Astrocyte of the cerebellum (primary cell): ENCODE results near the gene PLXNB2.

ENCODE experiments used
- DNase-seq: peaks from one replicate; pipeline ENCODE4 v3.0.0-alpha.2; 2011; ENCODE audit warnings: low read depth
- H3K4me3 ChIP-seq: 2 replicates; pipeline ENCODE4 v1.5.1; 2011; ENCODE audit warnings: mild to moderate bottlenecking, low read depth, low read length, moderate library complexity
- in situ Hi-C: cut with HindIII; loops from 2 replicates; pipeline ENCODE4 v1.10.0; 2017; ENCODE audit warnings: low sequenced_read_pairs
- TF ChIP-seq, protein P1 (sequence below): IDR thresholded peaks from 2 replicates; pipeline ENCODE4 v1.5.1; 2012; ENCODE audit warnings: low read length, low read depth, moderate library complexity, mild to moderate bottlenecking; ENCODE audit errors: missing control alignments

Gene PLXNB2

DNA sequence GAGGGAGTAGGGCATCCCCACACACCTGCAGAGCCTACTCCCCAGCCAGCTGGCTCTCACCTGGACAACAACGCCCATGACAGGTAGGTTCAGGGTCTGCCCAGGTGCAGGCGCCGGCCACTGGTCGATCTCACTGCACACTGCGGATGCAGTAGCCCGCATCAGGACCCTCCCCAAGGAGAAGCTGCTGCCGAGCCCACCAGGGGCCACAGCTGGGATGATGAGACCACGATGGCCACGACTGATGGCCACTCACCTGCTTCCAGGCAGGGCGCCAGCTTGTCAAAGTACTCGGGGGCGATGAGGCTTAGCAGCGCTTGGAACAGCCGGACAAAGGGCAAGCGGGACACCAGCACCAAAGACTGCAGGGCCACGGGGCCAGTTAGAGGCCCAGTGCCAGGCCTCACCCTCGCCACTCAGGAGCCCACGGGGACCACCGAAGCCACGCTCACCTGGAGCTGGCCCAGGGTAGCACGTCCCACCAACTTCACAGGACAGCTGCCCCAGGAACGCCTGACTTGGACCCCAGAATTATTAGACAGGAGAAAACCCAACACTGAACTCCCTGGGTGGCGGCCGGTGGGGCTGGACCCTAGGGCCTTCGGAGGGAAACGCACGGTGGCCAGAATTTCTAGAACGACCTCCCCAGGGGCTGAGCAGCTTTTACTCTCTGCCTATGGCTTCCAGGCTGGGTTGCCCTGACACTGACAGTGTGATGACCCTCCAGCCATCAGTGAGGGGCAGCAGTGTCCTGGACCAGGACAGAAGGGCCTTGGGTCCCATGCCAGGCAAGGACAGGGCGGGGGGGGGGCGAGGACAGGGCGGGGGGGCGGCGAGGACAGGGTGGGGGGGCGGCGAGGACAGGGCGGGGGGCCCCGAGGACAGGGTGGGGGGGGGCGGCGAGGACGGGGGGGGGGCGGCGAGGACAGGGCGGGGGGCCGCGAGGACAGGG, 8.9 kb upstream of the PLXNB2 start:
- no peak for DNase-seq
- TF ChIP-seq, protein P1, sequence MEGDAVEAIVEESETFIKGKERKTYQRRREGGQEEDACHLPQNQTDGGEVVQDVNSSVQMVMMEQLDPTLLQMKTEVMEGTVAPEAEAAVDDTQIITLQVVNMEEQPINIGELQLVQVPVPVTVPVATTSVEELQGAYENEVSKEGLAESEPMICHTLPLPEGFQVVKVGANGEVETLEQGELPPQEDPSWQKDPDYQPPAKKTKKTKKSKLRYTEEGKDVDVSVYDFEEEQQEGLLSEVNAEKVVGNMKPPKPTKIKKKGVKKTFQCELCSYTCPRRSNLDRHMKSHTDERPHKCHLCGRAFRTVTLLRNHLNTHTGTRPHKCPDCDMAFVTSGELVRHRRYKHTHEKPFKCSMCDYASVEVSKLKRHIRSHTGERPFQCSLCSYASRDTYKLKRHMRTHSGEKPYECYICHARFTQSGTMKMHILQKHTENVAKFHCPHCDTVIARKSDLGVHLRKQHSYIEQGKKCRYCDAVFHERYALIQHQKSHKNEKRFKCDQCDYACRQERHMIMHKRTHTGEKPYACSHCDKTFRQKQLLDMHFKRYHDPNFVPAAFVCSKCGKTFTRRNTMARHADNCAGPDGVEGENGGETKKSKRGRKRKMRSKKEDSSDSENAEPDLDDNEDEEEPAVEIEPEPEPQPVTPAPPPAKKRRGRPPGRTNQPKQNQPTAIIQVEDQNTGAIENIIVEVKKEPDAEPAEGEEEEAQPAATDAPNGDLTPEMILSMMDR: no peak
- H3K4me3 ChIP-seq: no peak overlapping the region
- in situ Hi-C loops: no loop called here

GRCh38 chr22:50315289-50316113, 8.1 kb upstream of the PLXNB2 start:
- H3K4me3 ChIP-seq: no peak overlapping the region
- in situ Hi-C loops: no loop called here

GRCh38 chr22:50314455-50315288, 7.2 kb upstream of the PLXNB2 start:
- TF ChIP-seq, protein P1: no peak
- in situ Hi-C loops: no loop called here
- no peak for DNase-seq
- H3K4me3 ChIP-seq: no peak overlapping the region

More at GRCh38 chr22:50315289-50316113, 8.1 kb upstream of the PLXNB2 start:
- DNase-seq: no peak
- TF ChIP-seq, protein P1: no peak

DNA sequence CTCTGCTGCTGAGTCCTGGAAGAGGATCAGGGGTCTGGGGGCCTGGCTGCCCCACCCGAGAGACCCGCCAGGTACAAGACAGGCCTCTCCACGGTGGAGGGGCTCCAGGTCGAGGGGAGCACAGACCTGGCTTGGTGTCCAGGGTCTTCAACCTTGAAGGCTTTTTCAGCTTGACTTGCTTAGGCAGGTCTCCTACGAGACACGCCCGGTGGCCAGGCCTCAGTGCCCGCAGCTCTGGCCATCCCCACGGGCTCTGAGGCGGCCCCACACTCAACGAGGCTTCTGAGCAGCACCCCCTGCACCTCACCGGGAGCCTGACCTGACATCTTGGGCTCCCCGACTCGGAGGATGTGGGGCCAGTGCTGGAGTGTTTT, 6.6 kb upstream of the PLXNB2 start:
- no peak for DNase-seq
- no peak overlapping the region for H3K4me3 ChIP-seq
- in situ Hi-C loops: no loop called here
- TF ChIP-seq, protein P1: no peak

GRCh38 chr22:50313600-50313999, 6.2 kb upstream of the PLXNB2 start:
- H3K4me3 ChIP-seq: no peak overlapping the region
- TF ChIP-seq, protein P1: no peak
- DNase-seq: no peak
- in situ Hi-C loops: no loop called here

DNA sequence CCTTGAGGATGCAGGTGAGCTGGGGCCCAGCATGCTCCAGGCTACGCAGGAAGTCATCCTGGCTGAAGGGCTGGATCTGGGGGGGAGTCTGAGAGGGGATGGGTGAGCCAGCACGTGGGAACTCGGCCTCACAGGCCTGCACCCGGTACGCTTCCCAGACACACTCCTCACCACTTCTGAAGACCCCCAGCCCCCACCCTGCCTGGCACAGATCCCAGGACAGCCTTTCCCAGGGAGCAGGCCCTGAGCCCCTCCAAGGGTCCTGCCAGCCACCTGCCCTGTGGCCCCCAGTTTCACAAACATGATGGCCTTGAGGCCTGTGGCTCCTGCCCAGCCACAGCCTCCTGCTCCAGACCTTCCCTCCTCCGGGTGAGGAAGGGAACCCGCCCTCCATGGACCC, 5.6 kb upstream of the PLXNB2 start:
- in situ Hi-C loops: no loop called here
- no peak overlapping the region for H3K4me3 ChIP-seq
- DNase-seq: no peak
- TF ChIP-seq, protein P1: no peak
